MM.1S (cell line): ENCODE results near the gene PTCSC3.

Source experiments
- CTCF ChIP-seq: fragments of 300-600 bp; sonication (generic); IDR thresholded peaks from 2 replicates; pipeline ENCODE4 v1.5.1; 2016; ENCODE audit warnings: antibody characterized with exemption, low read length, mixed read lengths
- EZH2 ChIP-seq: fragments of 300-600 bp; sonication (generic); optimal IDR thresholded peaks from 2 replicates; pipeline ENCODE3; 2017; ENCODE audit warnings: low read depth, mild to moderate bottlenecking, antibody characterized with exemption, low read length, mixed read lengths
- EZH2phosphoT487 ChIP-seq: fragments of 300-600 bp; sonication (generic); IDR thresholded peaks from 2 replicates; pipeline ENCODE4 v1.6.1; 2018; ENCODE audit warnings: antibody characterized with exemption, low read length

- no peak for TF ChIP-seq CTCF
- TF ChIP-seq EZH2phosphoT487, result no peak
- no peak for TF ChIP-seq EZH2
Measured at GRCh38 chr14:36167431-36167830, 9.1 kb downstream of the PTCSC3 start.
